Liver (tissue), 3 donors: Measurements from ENCODE around the gene RHBDF2.

ENCODE experiments used
- EGR1 ChIP-seq, 2 donors: IDR thresholded peaks; 2 replicates each; pipeline ENCODE4 v1.6.1; 2016 to 2018; ENCODE audit warnings: antibody characterized with exemption in 2 of 2, low read depth in 2 of 2
- FOXA1 ChIP-seq: IDR thresholded peaks from 2 replicates; pipeline ENCODE4 v1.6.1; 2016; ENCODE audit warnings: antibody characterized with exemption
- GABPA ChIP-seq, 2 donors: IDR thresholded peaks in 1 of 2; conservative IDR thresholded peaks in 1 of 2; 2 replicates each; pipeline ENCODE4 v1.6.1; 2016; ENCODE audit warnings: antibody characterized with exemption in 2 of 2, mild to moderate bottlenecking in 1 of 2, moderate library complexity in 1 of 2
- HNF4A ChIP-seq, 2 donors: conservative IDR thresholded peaks; 2 replicates each; pipeline ENCODE4 v1.6.1; 2016; ENCODE audit warnings: antibody characterized with exemption in 2 of 2, mild to moderate bottlenecking in 2 of 2
- JUND ChIP-seq, 2 donors: IDR thresholded peaks; 2 replicates each; pipeline ENCODE4 v1.6.1; 2016; ENCODE audit warnings: antibody characterized with exemption in 2 of 2
- RAD21 ChIP-seq, 2 donors: IDR thresholded peaks; 2 replicates each; pipeline ENCODE4 v1.6.1; 2016; ENCODE audit warnings: antibody characterized with exemption in 2 of 2, mild to moderate bottlenecking in 2 of 2
- RXRA ChIP-seq, 2 donors: IDR thresholded peaks; 2 replicates each; pipeline ENCODE4 v1.6.1; 2017 to 2018; ENCODE audit warnings: antibody characterized with exemption in 2 of 2, mild to moderate bottlenecking in 1 of 2
- SP1 ChIP-seq: IDR thresholded peaks from 2 replicates; pipeline ENCODE4 v1.6.1; 2018; ENCODE audit warnings: antibody characterized with exemption, mild to moderate bottlenecking
- TAF1 ChIP-seq: conservative IDR thresholded peaks from 2 replicates; pipeline ENCODE4 v1.6.1; 2016; ENCODE audit warnings: antibody characterized with exemption, mild to moderate bottlenecking
- YY1 ChIP-seq: IDR thresholded peaks from 2 replicates; pipeline ENCODE4 v1.6.1; 2016; ENCODE audit warnings: antibody characterized with exemption, mild to moderate bottlenecking
- TF ChIP-seq, protein P1 (sequence below): IDR thresholded peaks from 2 replicates; pipeline ENCODE4 v1.6.1; 2016; ENCODE audit warnings: antibody characterized with exemption
- TF ChIP-seq, protein P2 (sequence below): fragments of 150-350 bp; IDR thresholded peaks from 2 replicates; pipeline ENCODE4 v1.5.1; 2017; ENCODE audit warnings: improper control_type of control experiment, low read depth, low read length; ENCODE audit not compliant: missing input control
- TF ChIP-seq, protein P3 (sequence below): IDR thresholded peaks from 2 replicates; pipeline ENCODE4 v1.6.1; 2016; ENCODE audit warnings: antibody characterized with exemption, mild to moderate bottlenecking
- donor health status: healthy.
- donor health status: healthy.

DNA sequence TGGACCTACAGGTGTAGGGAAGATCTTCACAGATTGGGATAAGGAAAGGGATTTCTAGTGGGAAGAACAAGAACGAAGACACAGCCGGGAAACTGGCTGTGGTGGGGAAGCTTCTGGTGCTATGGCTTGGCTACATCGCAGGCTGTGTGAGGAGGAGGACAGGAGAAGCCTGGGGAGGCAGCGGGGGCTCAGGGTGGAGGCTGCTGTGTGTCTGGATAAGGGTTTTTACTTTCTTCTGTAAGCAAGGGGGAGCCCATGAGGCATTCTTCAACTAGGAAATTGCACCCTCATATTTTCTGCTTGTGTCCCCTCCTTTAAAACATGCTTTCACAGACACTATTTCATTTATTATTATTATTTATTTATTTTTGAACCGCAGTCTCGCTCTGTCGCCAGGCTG, 2.9 kb upstream of the RHBDF2 start:
- TF ChIP-seq, protein P1, sequence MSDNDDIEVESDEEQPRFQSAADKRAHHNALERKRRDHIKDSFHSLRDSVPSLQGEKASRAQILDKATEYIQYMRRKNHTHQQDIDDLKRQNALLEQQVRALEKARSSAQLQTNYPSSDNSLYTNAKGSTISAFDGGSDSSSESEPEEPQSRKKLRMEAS: no peak
- TF ChIP-seq RAD21 (IDR thresholded peaks at IDR 0.05) (no peak), FOXA1 (no peak), RXRA (IDR thresholded peaks at IDR 0.05) (no peak), SP1 (no peak), YY1 (no peak), HNF4A (conservative IDR thresholded peaks at IDR 0.05) (no peak), JUND (IDR thresholded peaks at IDR 0.05) (no peak), GABPA (IDR thresholded peaks at IDR 0.05 in 1 of 2, conservative IDR thresholded peaks at IDR 0.05 in 1 of 2) (no peak), TAF1 (no peak), EGR1 (IDR thresholded peaks at IDR 0.05; ENCODE audit: low read depth in 2 of 2) (no peak)
- TF ChIP-seq, protein P2, sequence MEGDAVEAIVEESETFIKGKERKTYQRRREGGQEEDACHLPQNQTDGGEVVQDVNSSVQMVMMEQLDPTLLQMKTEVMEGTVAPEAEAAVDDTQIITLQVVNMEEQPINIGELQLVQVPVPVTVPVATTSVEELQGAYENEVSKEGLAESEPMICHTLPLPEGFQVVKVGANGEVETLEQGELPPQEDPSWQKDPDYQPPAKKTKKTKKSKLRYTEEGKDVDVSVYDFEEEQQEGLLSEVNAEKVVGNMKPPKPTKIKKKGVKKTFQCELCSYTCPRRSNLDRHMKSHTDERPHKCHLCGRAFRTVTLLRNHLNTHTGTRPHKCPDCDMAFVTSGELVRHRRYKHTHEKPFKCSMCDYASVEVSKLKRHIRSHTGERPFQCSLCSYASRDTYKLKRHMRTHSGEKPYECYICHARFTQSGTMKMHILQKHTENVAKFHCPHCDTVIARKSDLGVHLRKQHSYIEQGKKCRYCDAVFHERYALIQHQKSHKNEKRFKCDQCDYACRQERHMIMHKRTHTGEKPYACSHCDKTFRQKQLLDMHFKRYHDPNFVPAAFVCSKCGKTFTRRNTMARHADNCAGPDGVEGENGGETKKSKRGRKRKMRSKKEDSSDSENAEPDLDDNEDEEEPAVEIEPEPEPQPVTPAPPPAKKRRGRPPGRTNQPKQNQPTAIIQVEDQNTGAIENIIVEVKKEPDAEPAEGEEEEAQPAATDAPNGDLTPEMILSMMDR: no peak
- TF ChIP-seq, protein P3, sequence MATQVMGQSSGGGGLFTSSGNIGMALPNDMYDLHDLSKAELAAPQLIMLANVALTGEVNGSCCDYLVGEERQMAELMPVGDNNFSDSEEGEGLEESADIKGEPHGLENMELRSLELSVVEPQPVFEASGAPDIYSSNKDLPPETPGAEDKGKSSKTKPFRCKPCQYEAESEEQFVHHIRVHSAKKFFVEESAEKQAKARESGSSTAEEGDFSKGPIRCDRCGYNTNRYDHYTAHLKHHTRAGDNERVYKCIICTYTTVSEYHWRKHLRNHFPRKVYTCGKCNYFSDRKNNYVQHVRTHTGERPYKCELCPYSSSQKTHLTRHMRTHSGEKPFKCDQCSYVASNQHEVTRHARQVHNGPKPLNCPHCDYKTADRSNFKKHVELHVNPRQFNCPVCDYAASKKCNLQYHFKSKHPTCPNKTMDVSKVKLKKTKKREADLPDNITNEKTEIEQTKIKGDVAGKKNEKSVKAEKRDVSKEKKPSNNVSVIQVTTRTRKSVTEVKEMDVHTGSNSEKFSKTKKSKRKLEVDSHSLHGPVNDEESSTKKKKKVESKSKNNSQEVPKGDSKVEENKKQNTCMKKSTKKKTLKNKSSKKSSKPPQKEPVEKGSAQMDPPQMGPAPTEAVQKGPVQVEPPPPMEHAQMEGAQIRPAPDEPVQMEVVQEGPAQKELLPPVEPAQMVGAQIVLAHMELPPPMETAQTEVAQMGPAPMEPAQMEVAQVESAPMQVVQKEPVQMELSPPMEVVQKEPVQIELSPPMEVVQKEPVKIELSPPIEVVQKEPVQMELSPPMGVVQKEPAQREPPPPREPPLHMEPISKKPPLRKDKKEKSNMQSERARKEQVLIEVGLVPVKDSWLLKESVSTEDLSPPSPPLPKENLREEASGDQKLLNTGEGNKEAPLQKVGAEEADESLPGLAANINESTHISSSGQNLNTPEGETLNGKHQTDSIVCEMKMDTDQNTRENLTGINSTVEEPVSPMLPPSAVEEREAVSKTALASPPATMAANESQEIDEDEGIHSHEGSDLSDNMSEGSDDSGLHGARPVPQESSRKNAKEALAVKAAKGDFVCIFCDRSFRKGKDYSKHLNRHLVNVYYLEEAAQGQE: no peak
